Activated CD4-positive, alpha-beta T cell treated with anti-CD3 and anti-CD28 coated beads, Interleukin-2, Interleukin-4, amounts not matched to agents 100 ng/mL and 50 ng/mL, durations not matched to agents 16 hours and 8 hours (primary cell): ENCODE results near the gene PLB1.

ENCODE experiments used
- DNase-seq: peaks from one replicate; pipeline ENCODE4 v3.0.0-alpha.2; 2020; ENCODE audit warnings: low spot score

Gene PLB1

GRCh38 chr2:28506112-28506910, 10.5 kb downstream of the PLB1 start:
- DNase-seq = no peak

GRCh38 chr2:28507796-28508764, 12.2 kb downstream of the PLB1 start:
- DNase-seq = peak; percentile 1

GRCh38 chr2:28509361-28509760, 13.5 kb downstream of the PLB1 start:
- DNase-seq = no peak

- no peak for DNase-seq
Observed at GRCh38 chr2:28510184-28510583, 14.3 kb downstream of the PLB1 start.

GRCh38 chr2:28511871-28512606, 16.2 kb downstream of the PLB1 start:
- no peak for DNase-seq

- no peak for DNase-seq
Observed at GRCh38 chr2:28512607-28512965, 16.7 kb downstream of the PLB1 start.

- no peak for DNase-seq
Observed at GRCh38 chr2:28513097-28513496, 17.2 kb downstream of the PLB1 start.

GRCh38 chr2:28515176-28515751, 19.4 kb downstream of the PLB1 start:
- DNase-seq = no peak

GRCh38 chr2:28516430-28516829, 20.6 kb downstream of the PLB1 start:
- DNase-seq = no peak

- no peak for DNase-seq
Observed at GRCh38 chr2:28516950-28517349, 21.1 kb downstream of the PLB1 start.

GRCh38 chr2:28521663-28522062, 25.8 kb downstream of the PLB1 start:
- DNase-seq = no peak

- no peak for DNase-seq
Observed at GRCh38 chr2:28522481-28522880, 26.6 kb downstream of the PLB1 start.

GRCh38 chr2:28523902-28524301, 28.0 kb downstream of the PLB1 start:
- no peak for DNase-seq

- DNase-seq = no peak
Observed at GRCh38 chr2:28525481-28525880, 29.6 kb downstream of the PLB1 start.

GRCh38 chr2:28526527-28527132, 30.8 kb downstream of the PLB1 start:
- DNase-seq = no peak

GRCh38 chr2:28527196-28527595, 31.3 kb downstream of the PLB1 start:
- DNase-seq = no peak

GRCh38 chr2:28528206-28528605, 32.3 kb downstream of the PLB1 start:
- DNase-seq = no peak

GRCh38 chr2:28530782-28531181, 34.9 kb downstream of the PLB1 start:
- no peak for DNase-seq

- peak; percentile 35 for DNase-seq
Observed at GRCh38 chr2:28532399-28532798, 36.5 kb downstream of the PLB1 start.

GRCh38 chr2:28533044-28533680, 37.3 kb downstream of the PLB1 start:
- no peak for DNase-seq

- DNase-seq = no peak
Observed at GRCh38 chr2:28534817-28535216, 39.0 kb downstream of the PLB1 start.
